Measurements from ENCODE around the gene HES1.

Gene HES1

GRCh38 chr3:194133661-194134230 lies 2.2 kb upstream of the HES1 start:
- Histone ChIP-seq H3K27me3 (ENCODE audit: control insufficient read depth in 1 of 2, insufficient read depth in 2 of 2, low read length in 2 of 2) (peaks cover 0 to 3% of the 10 kb centered on the region in 2 donors), H3K4me3 (ENCODE audit: low read depth in 1 of 2, low read length in 2 of 2) (peak overlapping the region; percentile 57 to 67), H3K36me3 (ENCODE audit: control insufficient read depth in 1 of 2, insufficient read depth in 2 of 2, low read length in 2 of 2) (peaks cover 0 to 5% of the 10 kb centered on the region in 2 donors), H3K9me3 (ENCODE audit: control insufficient read depth in 1 of 2, low read length in 2 of 2) (no peaks in the 10 kb centered on the region), H3K4me1 (ENCODE audit: control insufficient read depth in 1 of 2, insufficient read depth in 2 of 2, low read length in 2 of 2) (peaks cover 46 to 56% of the 10 kb centered on the region in 2 donors), H3K9ac (ENCODE audit: low read depth in 1 of 2, low read length in 2 of 2) (peak overlapping the region in 1 of 2 donors; percentile 51), H3K27ac (ENCODE audit: low read depth, low read length) (peak overlapping the region; percentile 59)

- H3K4me3 ChIP-seq (ENCODE audit: low read depth in 1 of 2, low read length in 2 of 2): peak overlapping the region; percentile 41 to 66
- H3K9me3 ChIP-seq (ENCODE audit: control insufficient read depth in 1 of 2, low read length in 2 of 2): no peaks in the 10 kb centered on the region
- peaks cover 0 to 8% of the 10 kb centered on the region in 2 donors for H3K36me3 ChIP-seq (ENCODE audit: control insufficient read depth in 1 of 2, insufficient read depth in 2 of 2, low read length in 2 of 2)
- H3K4me1 ChIP-seq (ENCODE audit: control insufficient read depth in 1 of 2, insufficient read depth in 2 of 2, low read length in 2 of 2): peaks cover 50 to 61% of the 10 kb centered on the region in 2 donors
- peak overlapping the region; percentile 18 to 48 for H3K9ac ChIP-seq (ENCODE audit: low read depth in 1 of 2, low read length in 2 of 2)
- peaks cover 0 to 3% of the 10 kb centered on the region in 2 donors for H3K27me3 ChIP-seq (ENCODE audit: control insufficient read depth in 1 of 2, insufficient read depth in 2 of 2, low read length in 2 of 2)
- H3K27ac ChIP-seq (ENCODE audit: low read depth, low read length): peak overlapping the region; percentile 90
Measured at GRCh38 chr3:194134231-194134756, 1.7 kb upstream of the HES1 start.

- Histone ChIP-seq H3K36me3 (ENCODE audit: control insufficient read depth in 1 of 2, insufficient read depth in 2 of 2, low read length in 2 of 2) (peaks cover 0 to 8% of the 10 kb centered on the region in 2 donors), H3K9me3 (ENCODE audit: control insufficient read depth in 1 of 2, low read length in 2 of 2) (no peaks in the 10 kb centered on the region), H3K9ac (ENCODE audit: low read depth in 1 of 2, low read length in 2 of 2) (peak overlapping the region; percentile 66 to 67), H3K27ac (ENCODE audit: low read depth, low read length) (peak overlapping the region; percentile 90), H3K4me3 (ENCODE audit: low read depth in 1 of 2, low read length in 2 of 2) (peak overlapping the region; percentile 89 to 94), H3K4me1 (ENCODE audit: control insufficient read depth in 1 of 2, insufficient read depth in 2 of 2, low read length in 2 of 2) (peaks cover 49 to 59% of the 10 kb centered on the region in 2 donors), H3K27me3 (ENCODE audit: control insufficient read depth in 1 of 2, insufficient read depth in 2 of 2, low read length in 2 of 2) (peaks cover 0 to 3% of the 10 kb centered on the region in 2 donors)
Measured at GRCh38 chr3:194134757-194135515, 1.0 kb upstream of the HES1 start.

- Histone ChIP-seq H3K27ac (ENCODE audit: low read depth, low read length) (peak overlapping the region; percentile 71), H3K9ac (ENCODE audit: low read depth in 1 of 2, low read length in 2 of 2) (peak overlapping the region; percentile 66 to 67), H3K4me1 (ENCODE audit: control insufficient read depth in 1 of 2, insufficient read depth in 2 of 2, low read length in 2 of 2) (peaks cover 46 to 59% of the 10 kb centered on the region in 2 donors), H3K27me3 (ENCODE audit: control insufficient read depth in 1 of 2, insufficient read depth in 2 of 2, low read length in 2 of 2) (peaks cover 0 to 3% of the 10 kb centered on the region in 2 donors), H3K4me3 (ENCODE audit: low read depth in 1 of 2, low read length in 2 of 2) (peak overlapping the region; percentile 89 to 94), H3K9me3 (ENCODE audit: control insufficient read depth in 1 of 2, low read length in 2 of 2) (no peaks in the 10 kb centered on the region), H3K36me3 (ENCODE audit: control insufficient read depth in 1 of 2, insufficient read depth in 2 of 2, low read length in 2 of 2) (peaks cover 0 to 8% of the 10 kb centered on the region in 2 donors)
Measured at GRCh38 chr3:194135516-194135805, 487 bp upstream of the HES1 start.

- peak overlapping the region; percentile 86 for H3K27ac ChIP-seq (ENCODE audit: low read depth, low read length)
- peaks cover 0 to 3% of the 10 kb centered on the region in 2 donors for H3K27me3 ChIP-seq (ENCODE audit: control insufficient read depth in 1 of 2, insufficient read depth in 2 of 2, low read length in 2 of 2)
- H3K9ac ChIP-seq (ENCODE audit: low read depth in 1 of 2, low read length in 2 of 2): peak overlapping the region; percentile 87 to 96
- H3K4me3 ChIP-seq (ENCODE audit: low read depth in 1 of 2, low read length in 2 of 2): peak overlapping the region; percentile 89 to 94
- peaks cover 35 to 49% of the 10 kb centered on the region in 2 donors for H3K4me1 ChIP-seq (ENCODE audit: control insufficient read depth in 1 of 2, insufficient read depth in 2 of 2, low read length in 2 of 2)
- H3K9me3 ChIP-seq (ENCODE audit: control insufficient read depth in 1 of 2, low read length in 2 of 2): no peaks in the 10 kb centered on the region
- peaks cover 0 to 8% of the 10 kb centered on the region in 2 donors for H3K36me3 ChIP-seq (ENCODE audit: control insufficient read depth in 1 of 2, insufficient read depth in 2 of 2, low read length in 2 of 2)
Measured at GRCh38 chr3:194136519-194137007, 615 bp downstream of the HES1 start.

GRCh38 chr3:194137008-194137505 lies 1.1 kb downstream of the HES1 start:
- peaks cover 0 to 8% of the 10 kb centered on the region in 2 donors for H3K36me3 ChIP-seq (ENCODE audit: control insufficient read depth in 1 of 2, insufficient read depth in 2 of 2, low read length in 2 of 2)
- peak overlapping the region; percentile 87 to 96 for H3K9ac ChIP-seq (ENCODE audit: low read depth in 1 of 2, low read length in 2 of 2)
- H3K9me3 ChIP-seq (ENCODE audit: control insufficient read depth in 1 of 2, low read length in 2 of 2): no peaks in the 10 kb centered on the region
- peaks cover 36 to 49% of the 10 kb centered on the region in 2 donors for H3K4me1 ChIP-seq (ENCODE audit: control insufficient read depth in 1 of 2, insufficient read depth in 2 of 2, low read length in 2 of 2)
- H3K27ac ChIP-seq (ENCODE audit: low read depth, low read length): peak overlapping the region; percentile 86
- H3K4me3 ChIP-seq (ENCODE audit: low read depth in 1 of 2, low read length in 2 of 2): peak overlapping the region; percentile 89 to 94
- H3K27me3 ChIP-seq (ENCODE audit: control insufficient read depth in 1 of 2, insufficient read depth in 2 of 2, low read length in 2 of 2): peaks cover 0 to 3% of the 10 kb centered on the region in 2 donors

GRCh38 chr3:194137506-194138474 lies 1.8 kb downstream of the HES1 start:
- no peaks in the 10 kb centered on the region for H3K9me3 ChIP-seq (ENCODE audit: control insufficient read depth in 1 of 2, low read length in 2 of 2)
- peaks cover 0 to 1% of the 10 kb centered on the region in 2 donors for H3K27me3 ChIP-seq (ENCODE audit: control insufficient read depth in 1 of 2, insufficient read depth in 2 of 2, low read length in 2 of 2)
- H3K4me1 ChIP-seq (ENCODE audit: control insufficient read depth in 1 of 2, insufficient read depth in 2 of 2, low read length in 2 of 2): peaks cover 37 to 50% of the 10 kb centered on the region in 2 donors
- H3K27ac ChIP-seq (ENCODE audit: low read depth, low read length): peak overlapping the region; percentile 86
- peak overlapping the region; percentile 89 to 94 for H3K4me3 ChIP-seq (ENCODE audit: low read depth in 1 of 2, low read length in 2 of 2)
- peaks cover 0 to 8% of the 10 kb centered on the region in 2 donors for H3K36me3 ChIP-seq (ENCODE audit: control insufficient read depth in 1 of 2, insufficient read depth in 2 of 2, low read length in 2 of 2)
- H3K9ac ChIP-seq (ENCODE audit: low read depth in 1 of 2, low read length in 2 of 2): peak overlapping the region; percentile 87 to 96

GRCh38 chr3:194138732-194139070 lies 2.8 kb downstream of the HES1 start:
- peak overlapping the region; percentile 37 for H3K27ac ChIP-seq (ENCODE audit: low read depth, low read length)
- H3K9ac ChIP-seq (ENCODE audit: low read depth in 1 of 2, low read length in 2 of 2): peak overlapping the region; percentile 23 to 54
- H3K4me1 ChIP-seq (ENCODE audit: control insufficient read depth in 1 of 2, insufficient read depth in 2 of 2, low read length in 2 of 2): peaks cover 28 to 41% of the 10 kb centered on the region in 2 donors
- no peaks in the 10 kb centered on the region for H3K9me3 ChIP-seq (ENCODE audit: control insufficient read depth in 1 of 2, low read length in 2 of 2)
- H3K36me3 ChIP-seq (ENCODE audit: control insufficient read depth in 1 of 2, insufficient read depth in 2 of 2, low read length in 2 of 2): peaks cover 0 to 8% of the 10 kb centered on the region in 2 donors
- H3K27me3 ChIP-seq (ENCODE audit: control insufficient read depth in 1 of 2, insufficient read depth in 2 of 2, low read length in 2 of 2): no peaks in the 10 kb centered on the region
- peak overlapping the region; percentile 41 to 94 for H3K4me3 ChIP-seq (ENCODE audit: low read depth in 1 of 2, low read length in 2 of 2)

- Histone ChIP-seq H3K9ac (ENCODE audit: low read depth in 1 of 2, low read length in 2 of 2) (peak overlapping the region; percentile 23 to 54), H3K27me3 (ENCODE audit: control insufficient read depth in 1 of 2, insufficient read depth in 2 of 2, low read length in 2 of 2) (no peaks in the 10 kb centered on the region), H3K4me1 (ENCODE audit: control insufficient read depth in 1 of 2, insufficient read depth in 2 of 2, low read length in 2 of 2) (peaks cover 28 to 40% of the 10 kb centered on the region in 2 donors), H3K4me3 (ENCODE audit: low read depth in 1 of 2, low read length in 2 of 2) (peak overlapping the region; percentile 41 to 94), H3K9me3 (ENCODE audit: control insufficient read depth in 1 of 2, low read length in 2 of 2) (no peaks in the 10 kb centered on the region), H3K27ac (ENCODE audit: low read depth, low read length) (peak overlapping the region; percentile 37), H3K36me3 (ENCODE audit: control insufficient read depth in 1 of 2, insufficient read depth in 2 of 2, low read length in 2 of 2) (peaks cover 0 to 8% of the 10 kb centered on the region in 2 donors)
Measured at GRCh38 chr3:194139071-194139813, 3.3 kb downstream of the HES1 start.
